COLO829 (cell line): Measurements from ENCODE around the gene PMM1.
"Not testable (repeated sequence)": the region's sequence is repeated elsewhere in the genome, so short reads cannot be mapped to it uniquely, and the experiment has no call there.

Source experiments
- DNase-seq: peaks from one replicate; pipeline ENCODE4 v3.0.0; 2012; ENCODE audit warnings: low spot score

PMM1 gene

GRCh38 chr22:41563051-41563711 is 26.5 kb downstream of the PMM1 start:
- no peak for DNase-seq

- no peak for DNase-seq
Observed at GRCh38 chr22:41562461-41562860, 27.2 kb downstream of the PMM1 start.

- DNase-seq: no peak
Observed at GRCh38 chr22:41561788-41562187, 27.9 kb downstream of the PMM1 start.

- DNase-seq: no peak
Observed at GRCh38 chr22:41561335-41561734, 28.3 kb downstream of the PMM1 start.

- no peak for DNase-seq
Observed at GRCh38 chr22:41560095-41560471, 29.6 kb downstream of the PMM1 start.

GRCh38 chr22:41558241-41558630 is 31.4 kb downstream of the PMM1 start:
- not testable (repeated sequence) for DNase-seq

GRCh38 chr22:41557401-41558240 is 32.0 kb downstream of the PMM1 start:
- DNase-seq: peak; percentile 97

- no peak for DNase-seq
Observed at GRCh38 chr22:41556561-41556960, 33.1 kb downstream of the PMM1 start.

GRCh38 chr22:41555325-41555982 is 34.2 kb downstream of the PMM1 start:
- DNase-seq: no peak

- DNase-seq: no peak
Observed at GRCh38 chr22:41551877-41552582, 37.6 kb downstream of the PMM1 start.

- DNase-seq: no peak
Observed at GRCh38 chr22:41550952-41551491, 38.6 kb downstream of the PMM1 start.

GRCh38 chr22:41548830-41549211 is 40.8 kb downstream of the PMM1 start:
- DNase-seq: no peak

GRCh38 chr22:41544671-41545476 is 44.8 kb downstream of the PMM1 start:
- DNase-seq: no peak

GRCh38 chr22:41543854-41544670 is 45.6 kb downstream of the PMM1 start, which contains the start of gene POLR3H:
POLR3H (minus strand) TSS chr22:41544470; CDS start chr22:41544101, 369 bp downstream.
- peak; percentile 98 for DNase-seq

GRCh38 chr22:41542224-41542623 is 47.4 kb downstream of the PMM1 start:
- no peak for DNase-seq

GRCh38 chr22:41541484-41541883 is 48.2 kb downstream of the PMM1 start:
- DNase-seq: no peak

- DNase-seq: no peak
Observed at GRCh38 chr22:41540365-41540764, 49.3 kb downstream of the PMM1 start.

GRCh38 chr22:41540006-41540315 is 49.7 kb downstream of the PMM1 start:
- no peak for DNase-seq

- DNase-seq: no peak
Observed at GRCh38 chr22:41539146-41540005, 50.3 kb downstream of the PMM1 start.
